Fibroblast of the aortic adventitia (primary cell): ENCODE data around the gene EXOC8. TPM values are rescaled to one million over a fixed set of nuclear protein-coding genes. Genes with fewer than 3 reads are reported as not detected.

Source experiments
- DNase-seq: peaks from one replicate; pipeline ENCODE4 v3.0.0-alpha.2; 2010; ENCODE audit warnings: low read depth
- H3K4me3 ChIP-seq: 2 replicates; pipeline ENCODE4 v1.5.1; 2011; ENCODE audit warnings: low read depth, mild to moderate bottlenecking, control low read depth, low read length, moderate library complexity
- total RNA-seq: library from RNA; depleted of rRNA; stranded (reverse); fragments of >200 nt; gene quantifications from 2 replicates; pipeline ENCODE4 v1.2.3, GENCODE V29; 2012; ENCODE audit warnings: low replicate concordance
- TF ChIP-seq, protein P1 (sequence below): IDR thresholded peaks from 2 replicates; pipeline ENCODE4 v1.5.1; 2011; ENCODE audit warnings: mild to moderate bottlenecking, low read length, control low read depth, inconsistent platforms; ENCODE audit not compliant: insufficient read depth

EXOC8 gene, protein sequence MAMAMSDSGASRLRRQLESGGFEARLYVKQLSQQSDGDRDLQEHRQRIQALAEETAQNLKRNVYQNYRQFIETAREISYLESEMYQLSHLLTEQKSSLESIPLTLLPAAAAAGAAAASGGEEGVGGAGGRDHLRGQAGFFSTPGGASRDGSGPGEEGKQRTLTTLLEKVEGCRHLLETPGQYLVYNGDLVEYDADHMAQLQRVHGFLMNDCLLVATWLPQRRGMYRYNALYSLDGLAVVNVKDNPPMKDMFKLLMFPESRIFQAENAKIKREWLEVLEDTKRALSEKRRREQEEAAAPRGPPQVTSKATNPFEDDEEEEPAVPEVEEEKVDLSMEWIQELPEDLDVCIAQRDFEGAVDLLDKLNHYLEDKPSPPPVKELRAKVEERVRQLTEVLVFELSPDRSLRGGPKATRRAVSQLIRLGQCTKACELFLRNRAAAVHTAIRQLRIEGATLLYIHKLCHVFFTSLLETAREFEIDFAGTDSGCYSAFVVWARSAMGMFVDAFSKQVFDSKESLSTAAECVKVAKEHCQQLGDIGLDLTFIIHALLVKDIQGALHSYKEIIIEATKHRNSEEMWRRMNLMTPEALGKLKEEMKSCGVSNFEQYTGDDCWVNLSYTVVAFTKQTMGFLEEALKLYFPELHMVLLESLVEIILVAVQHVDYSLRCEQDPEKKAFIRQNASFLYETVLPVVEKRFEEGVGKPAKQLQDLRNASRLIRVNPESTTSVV
- total RNA-seq, result 18.6 and 19.3 TPM in 2 replicates

DNA sequence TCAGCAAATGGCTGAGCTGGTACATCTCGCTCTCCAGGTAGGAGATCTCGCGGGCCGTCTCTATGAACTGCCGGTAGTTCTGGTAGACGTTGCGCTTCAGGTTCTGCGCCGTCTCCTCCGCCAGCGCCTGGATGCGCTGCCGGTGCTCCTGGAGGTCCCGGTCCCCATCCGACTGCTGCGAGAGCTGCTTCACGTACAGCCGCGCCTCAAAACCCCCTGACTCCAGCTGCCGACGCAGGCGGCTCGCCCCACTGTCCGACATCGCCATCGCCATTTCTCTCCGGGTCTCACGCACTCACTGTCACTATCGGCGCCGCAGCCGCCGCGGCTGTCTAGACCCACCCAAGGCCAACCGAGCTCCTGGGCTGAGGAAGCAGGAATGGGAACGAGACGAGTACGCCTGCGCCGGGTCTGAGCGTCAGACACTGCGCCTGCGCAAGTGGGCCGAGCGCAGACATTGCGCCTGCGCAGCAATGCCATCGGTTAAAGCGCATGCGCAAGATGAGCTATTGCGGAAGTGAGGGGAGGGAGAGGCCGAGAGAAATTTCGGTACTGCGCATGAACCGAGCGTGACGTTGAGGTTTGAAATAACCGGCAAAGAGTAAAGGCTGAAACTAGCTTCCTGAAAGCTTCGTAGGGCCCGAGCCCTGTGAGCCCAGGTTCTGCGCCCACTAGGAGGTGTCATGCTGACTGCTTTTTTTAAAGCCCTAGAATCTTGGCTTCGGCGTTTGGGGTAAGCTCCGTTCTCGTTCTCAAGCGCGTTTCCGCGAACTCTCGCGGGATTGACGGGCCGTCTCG lies at the start of gene EXOC8:
EXOC8 (minus strand) TSS at position 381 of the 798 bp plus-strand sequence; CDS start at position 274, 107 bp downstream.
- H3K4me3 ChIP-seq, result peak within 1 kb of the TSS; percentile 100
- TF ChIP-seq, protein P1, sequence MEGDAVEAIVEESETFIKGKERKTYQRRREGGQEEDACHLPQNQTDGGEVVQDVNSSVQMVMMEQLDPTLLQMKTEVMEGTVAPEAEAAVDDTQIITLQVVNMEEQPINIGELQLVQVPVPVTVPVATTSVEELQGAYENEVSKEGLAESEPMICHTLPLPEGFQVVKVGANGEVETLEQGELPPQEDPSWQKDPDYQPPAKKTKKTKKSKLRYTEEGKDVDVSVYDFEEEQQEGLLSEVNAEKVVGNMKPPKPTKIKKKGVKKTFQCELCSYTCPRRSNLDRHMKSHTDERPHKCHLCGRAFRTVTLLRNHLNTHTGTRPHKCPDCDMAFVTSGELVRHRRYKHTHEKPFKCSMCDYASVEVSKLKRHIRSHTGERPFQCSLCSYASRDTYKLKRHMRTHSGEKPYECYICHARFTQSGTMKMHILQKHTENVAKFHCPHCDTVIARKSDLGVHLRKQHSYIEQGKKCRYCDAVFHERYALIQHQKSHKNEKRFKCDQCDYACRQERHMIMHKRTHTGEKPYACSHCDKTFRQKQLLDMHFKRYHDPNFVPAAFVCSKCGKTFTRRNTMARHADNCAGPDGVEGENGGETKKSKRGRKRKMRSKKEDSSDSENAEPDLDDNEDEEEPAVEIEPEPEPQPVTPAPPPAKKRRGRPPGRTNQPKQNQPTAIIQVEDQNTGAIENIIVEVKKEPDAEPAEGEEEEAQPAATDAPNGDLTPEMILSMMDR, result no peak
- peak; percentile 98 for DNase-seq

DNA sequence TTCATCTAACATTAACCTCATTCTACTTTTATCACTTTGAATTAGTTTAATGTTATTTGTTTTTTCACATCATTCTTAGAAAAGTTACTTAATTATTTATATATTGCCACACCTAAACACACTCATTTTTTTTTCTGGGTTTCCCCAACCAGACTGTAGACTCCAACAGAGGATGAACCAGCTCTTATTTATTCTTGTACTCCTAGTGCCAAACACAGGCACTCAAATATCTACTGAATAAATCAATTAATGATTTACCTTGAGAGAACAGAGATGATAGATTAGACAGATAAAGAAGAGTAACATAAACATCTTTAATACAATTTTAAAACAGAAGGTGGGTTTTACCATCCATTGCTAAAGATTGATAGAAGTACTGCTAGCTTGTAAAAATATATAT lies 48.8 kb upstream of the EXOC8 start:
- TF ChIP-seq, protein P1, result no peak
- no peak for DNase-seq
- H3K4me3 ChIP-seq, result no peak overlapping the region

DNA sequence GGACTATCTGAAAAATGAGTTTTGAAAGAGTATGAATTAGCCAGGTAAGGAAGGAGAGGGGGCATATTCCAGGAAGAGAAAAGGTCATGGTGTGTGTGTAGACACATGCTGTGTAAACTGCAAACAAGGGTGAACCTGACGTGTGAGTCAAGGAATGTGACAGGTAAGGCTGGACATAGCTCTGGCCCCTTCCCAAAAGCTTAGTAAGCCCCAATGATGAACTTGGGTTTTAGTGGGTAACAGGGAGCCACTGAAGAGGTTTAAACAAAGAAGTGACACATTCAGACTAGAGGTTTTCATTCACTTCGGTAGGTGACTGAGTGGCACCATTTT lies 47.7 kb upstream of the EXOC8 start:
- no peak overlapping the region for H3K4me3 ChIP-seq
- TF ChIP-seq, protein P1, result no peak

GRCh38 chr1:231384696-231385415 lies 47.2 kb upstream of the EXOC8 start:
- DNase-seq, result no peak
- TF ChIP-seq, protein P1, result no peak
- H3K4me3 ChIP-seq, result no peak overlapping the region

More for the DNA sequence above, 47.7 kb upstream of the EXOC8 start:
- DNase-seq, result no peak

GRCh38 chr1:231383159-231383860 lies 45.7 kb upstream of the EXOC8 start:
- no peak overlapping the region for H3K4me3 ChIP-seq
- no peak for DNase-seq
- TF ChIP-seq, protein P1, result no peak
